ENCODE results near the gene WSCD2.

Gene WSCD2

GRCh38 chr12:108099073-108099472 is 30.0 kb upstream of the WSCD2 start:
- no peak for DNase-seq (ENCODE audit: low read depth)
- no peak overlapping the region for H3K4me3 ChIP-seq (ENCODE audit: low read depth, low read length)
- 0 out of 2 replicates have a peak, but pooled peaks have one; percentile 33 for TF ChIP-seq CTCF (IDR thresholded peaks at IDR 0.05; ENCODE audit: control insufficient read depth, extremely low read depth, insufficient read depth)

GRCh38 chr12:108099778-108100489 is 29.2 kb upstream of the WSCD2 start:
- DNase-seq (ENCODE audit: low read depth): no peak
- H3K4me3 ChIP-seq (ENCODE audit: low read depth, low read length): no peak overlapping the region
- TF ChIP-seq CTCF (IDR thresholded peaks at IDR 0.05; ENCODE audit: control insufficient read depth, extremely low read depth, insufficient read depth): no peak

GRCh38 chr12:108101605-108102175 is 27.4 kb upstream of the WSCD2 start:
- DNase-seq (ENCODE audit: low read depth): no peak
- no peak overlapping the region for H3K4me3 ChIP-seq (ENCODE audit: low read depth, low read length)
- no peak for TF ChIP-seq CTCF (IDR thresholded peaks at IDR 0.05; ENCODE audit: control insufficient read depth, extremely low read depth, insufficient read depth)

GRCh38 chr12:108102363-108102762 is 26.7 kb upstream of the WSCD2 start:
- DNase-seq (ENCODE audit: low read depth): no peak

GRCh38 chr12:108103087-108103486 is 26.0 kb upstream of the WSCD2 start:
- DNase-seq (ENCODE audit: low read depth): no peak
- no peak for TF ChIP-seq CTCF (IDR thresholded peaks at IDR 0.05; ENCODE audit: control insufficient read depth, extremely low read depth, insufficient read depth)
- no peak overlapping the region for H3K4me3 ChIP-seq (ENCODE audit: low read depth, low read length)

More at GRCh38 chr12:108102363-108102762, 26.7 kb upstream of the WSCD2 start:
- H3K4me3 ChIP-seq (ENCODE audit: low read depth, low read length): no peak overlapping the region
- TF ChIP-seq CTCF (IDR thresholded peaks at IDR 0.05; ENCODE audit: control insufficient read depth, extremely low read depth, insufficient read depth): no peak

GRCh38 chr12:108103517-108103916 is 25.6 kb upstream of the WSCD2 start:
- no peak overlapping the region for H3K4me3 ChIP-seq (ENCODE audit: low read depth, low read length)
- no peak for DNase-seq (ENCODE audit: low read depth)
- TF ChIP-seq CTCF (IDR thresholded peaks at IDR 0.05; ENCODE audit: control insufficient read depth, extremely low read depth, insufficient read depth): no peak

Measured in LNCaP clone FGC (cell line).